ENCODE results near the gene OR1N2.

DNA sequence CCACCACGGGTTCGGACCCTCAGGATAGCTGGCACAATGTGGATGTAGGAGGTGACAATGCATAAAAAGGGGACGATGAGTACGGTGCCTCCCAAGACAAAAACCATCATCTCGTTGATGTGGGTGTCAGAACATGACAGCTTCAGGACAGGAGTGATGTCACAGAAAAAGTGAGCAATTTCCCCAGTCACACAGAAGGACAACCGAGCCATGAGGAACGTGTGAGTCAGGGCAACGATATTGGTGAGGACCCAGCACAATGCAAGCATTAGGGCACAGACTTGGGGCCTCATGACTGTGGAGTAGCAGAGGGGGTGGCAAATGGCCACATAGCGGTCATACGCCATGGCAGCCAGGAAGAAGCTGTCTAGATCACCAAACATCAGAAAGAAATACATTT is 26.3 kb upstream of the OR1N2 start:
- TF ChIP-seq EZH2phosphoT487 (IDR thresholded peaks at IDR 0.05; ENCODE audit: low read length) (no peak), CTCF (IDR thresholded peaks at IDR 0.05; ENCODE audit: low read length) (no peak), EZH2 (optimal IDR thresholded peaks at IDR 0.05; ENCODE audit: low read depth, low read length) (no peak)

All from MM.1S (cell line).